Adrenal gland (tissue), 12 donors: ENCODE measurements around the gene DRC7. TPM values are rescaled to one million over a fixed set of nuclear protein-coding genes. Genes with fewer than 3 reads are reported as not detected.

Source experiments
- DNase-seq, 7 donors: peaks; one replicate each; pipeline ENCODE4 v3.0.0-alpha.2; 2019 to 2020
- H3K27ac ChIP-seq, 5 donors: fragments of 200-600 bp; sonication (generic) in 4 of 5; 1 replicate in 3 of 5; 2 replicates in 2 of 5; pipeline versions ENCODE4 v1.5.1 to v1.8.0; 2016 to 2020; ENCODE audit warnings: mild to moderate bottlenecking in 1 of 5
- H3K27me3 ChIP-seq: fragments of 200-600 bp; 2 replicates; pipeline ENCODE4 v1.8.0; 2021
- H3K36me3 ChIP-seq, 2 donors: fragments of 200-600 bp; replicated peaks in 1 of 2; 1 replicate in 1 of 2; 2 replicates in 1 of 2; pipeline versions ENCODE4 v1.5.1 to v1.8.0; 2018 to 2022
- H3K4me1 ChIP-seq, 2 donors: fragments of 200-600 bp; replicated peaks in 1 of 2; 1 replicate in 1 of 2; 2 replicates in 1 of 2; pipeline versions ENCODE4 v1.5.1 to v1.8.0; 2018 to 2021
- H3K4me3 ChIP-seq, 4 donors: fragments of 200-600 bp; sonication (generic) in 3 of 4; one replicate each; pipeline ENCODE4 v1.5.1; 2016 to 2018
- H3K9me3 ChIP-seq, 3 donors: fragments of 200-600 bp; sonication (generic) in 1 of 3; replicated peaks in 1 of 3; 1 replicate in 2 of 3; 2 replicates in 1 of 3; pipeline versions ENCODE4 v1.5.1 to v1.8.0; 2016 to 2021
- POLR2A ChIP-seq, 2 donors: fragments of 450-650 bp; IDR thresholded peaks; one replicate each; pipeline ENCODE4 v1.6.1; 2017; ENCODE audit warnings: antibody characterized with exemption in 2 of 2, mild to moderate bottlenecking in 2 of 2, moderate library complexity in 1 of 2
- WGBS, 4 donors: extraction: QIAGEN DNeasy Blood & Tissue Kit in 2 of 4; methylation state at CpG; one replicate each; pipeline versions ENCODE4 v1.1.5 to v1.1.7; 2013 to 2017; 5-methylcytosine and 5-hydroxymethylcytosine counted together
- intact Hi-C, 2 donors: fragments of 100-400 bp; cut with DNase I; formaldehyde crosslinking; loops; one replicate each; pipeline versions ENCODE4 v1.14.1 to v1.15.0; 2022 to 2023
- polyA plus RNA-seq, 3 donors: library from polyadenylated mRNA; stranded (reverse); fragments of 200-250 nt in 2 of 3; fragments of 350-450 nt in 1 of 3; fragmentation: Illumina TruSeq in 1 of 3; extraction: RNeasy Lipid Tissue Mini Kit (QIAGEN cat#74804) in 1 of 3; gene quantifications; one replicate each; pipeline ENCODE4 v1.2.3, GENCODE V29; 2013 to 2014
- total RNA-seq, 9 donors: library from RNA; depleted of rRNA in 4 of 9; stranded (reverse); fragments of >200 nt in 4 of 9; fragments of 120-200 nt in 1 of 9; fragmentation: NEBNext Ultra II Directional in 1 of 9; extraction: Animal tissue kit (Norgen Biotek cat#: 25700) in 1 of 9; gene quantifications; one replicate each; pipeline versions ENCODE4 v1.1.0 to v1.2.4, GENCODE V29; 2013 to 2023
- TF ChIP-seq, protein P1 (sequence below), 6 experiments: fragments of 450-650 bp in 4 of 6; fragments of 200-600 bp in 2 of 6; sonication (generic) in 1 of 6; IDR thresholded peaks; 1 replicate in 5 of 6; 2 replicates in 1 of 6; pipeline versions ENCODE4 v1.5.1 to v1.8.0; 2016 to 2021; ENCODE audit warnings: antibody characterized with exemption in 6 of 6, mild to moderate bottlenecking in 2 of 6, moderate library complexity in 1 of 6
- donor health status: healthy with polysubstance abuse.
- donor health status: Bipolar disorder and iron deficiency.
- donor health status: DM: yes; HTN: yes; CAD: no.
- donor health status: DM: no; HTN: no; CAD: no.
- donor health status: DM: no; HTN: no; CAD: no.
- donor health status: DM: yes; HTN: yes; CAD: no.

Gene DRC7
- total and polyA plus RNA-seq, 12 donors, result 0.03 to 0.72 (median 0.33) TPM; not detected in 9

DNA sequence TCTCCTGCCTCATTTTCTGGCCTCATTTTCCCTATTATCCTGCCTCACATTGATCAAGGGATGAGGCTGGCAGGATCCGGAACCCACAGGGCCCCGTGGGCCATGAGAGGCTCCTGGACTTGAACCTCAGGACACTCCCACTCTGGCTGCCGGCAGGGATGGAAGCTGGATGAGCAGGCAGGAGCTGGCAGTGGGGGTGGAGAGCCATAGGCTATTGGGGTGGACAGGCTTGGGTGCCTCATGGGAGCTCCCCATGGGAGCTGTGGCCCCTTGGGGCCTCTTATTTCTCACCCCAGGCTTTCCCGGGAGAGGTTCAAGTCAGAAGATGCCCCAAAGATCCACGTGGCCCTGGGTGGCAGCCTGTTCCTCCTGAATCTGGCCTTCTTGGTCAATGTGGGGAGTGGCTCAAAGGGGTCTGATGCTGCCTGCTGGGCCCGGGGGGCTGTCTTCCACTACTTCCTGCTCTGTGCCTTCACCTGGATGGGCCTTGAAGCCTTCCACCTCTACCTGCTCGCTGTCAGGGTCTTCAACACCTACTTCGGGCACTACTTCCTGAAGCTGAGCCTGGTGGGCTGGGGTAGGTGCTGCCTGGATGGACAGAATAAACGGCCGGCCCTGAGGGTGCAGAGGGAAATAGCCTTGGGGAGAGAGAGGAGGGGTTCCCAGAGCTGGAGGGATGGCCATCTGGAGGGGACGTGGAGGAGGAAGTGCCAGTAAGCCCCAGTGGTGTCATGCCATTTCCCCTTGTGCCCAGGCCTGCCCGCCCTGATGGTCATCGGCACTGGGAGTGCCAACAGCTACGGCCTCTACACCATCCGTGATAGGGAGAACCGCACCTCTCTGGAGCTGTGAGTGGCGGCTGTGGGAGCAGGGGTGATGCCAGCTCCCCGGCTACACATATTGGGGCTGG, 10.7 kb upstream of the DRC7 start:
- WGBS, 4 donors, result 85 to 90% (median 86%) methylated on average over 16 to 18 of the region's 18 CpGs

DNA sequence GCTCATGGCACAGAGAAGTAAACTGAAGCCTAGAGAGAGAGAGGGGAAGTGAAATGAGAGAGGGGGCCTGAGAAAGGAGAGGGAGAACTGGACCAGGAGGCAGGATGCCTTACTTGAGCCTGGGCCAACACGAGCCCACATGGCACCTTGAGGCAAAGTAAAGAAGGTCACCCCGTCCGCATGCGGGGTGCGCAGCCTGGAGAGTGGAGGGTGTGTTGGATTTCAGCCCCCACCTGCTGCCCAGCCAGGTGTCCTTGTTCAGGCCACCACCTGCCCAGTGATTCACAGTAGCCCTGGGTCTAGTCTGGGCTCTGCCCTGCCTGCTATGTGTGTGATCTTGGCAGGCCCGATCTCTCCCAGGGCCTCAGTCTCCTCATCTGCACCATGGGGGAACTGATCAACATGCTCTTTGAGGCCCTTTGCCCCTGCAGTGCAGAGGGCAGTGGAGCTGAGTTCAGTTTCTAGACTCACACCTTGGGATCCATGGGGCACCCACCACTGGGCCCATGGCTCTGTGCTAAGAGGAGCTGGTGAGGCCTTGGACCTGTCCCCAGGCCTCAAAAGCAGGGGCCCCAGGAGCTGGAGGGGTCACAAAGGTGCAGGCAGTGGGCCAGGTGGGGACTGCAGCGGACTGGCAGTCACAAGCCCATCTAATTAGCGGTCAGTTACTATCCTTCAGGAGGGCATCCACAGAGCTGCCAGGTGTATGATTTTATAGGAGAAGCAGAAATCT, 9.8 kb upstream of the DRC7 start:
- Histone ChIP-seq H3K4me3 (no peak overlapping the region), H3K27ac (no peak overlapping the region), H3K36me3 (no peaks in the 10 kb centered on the region), H3K9me3 (no peaks in the 10 kb centered on the region), H3K4me1 (no peaks in the 10 kb centered on the region), H3K27me3 (peaks cover 5% of the 10 kb centered on the region)
- intact Hi-C loops, result no loop called here
- TF ChIP-seq, protein P1, sequence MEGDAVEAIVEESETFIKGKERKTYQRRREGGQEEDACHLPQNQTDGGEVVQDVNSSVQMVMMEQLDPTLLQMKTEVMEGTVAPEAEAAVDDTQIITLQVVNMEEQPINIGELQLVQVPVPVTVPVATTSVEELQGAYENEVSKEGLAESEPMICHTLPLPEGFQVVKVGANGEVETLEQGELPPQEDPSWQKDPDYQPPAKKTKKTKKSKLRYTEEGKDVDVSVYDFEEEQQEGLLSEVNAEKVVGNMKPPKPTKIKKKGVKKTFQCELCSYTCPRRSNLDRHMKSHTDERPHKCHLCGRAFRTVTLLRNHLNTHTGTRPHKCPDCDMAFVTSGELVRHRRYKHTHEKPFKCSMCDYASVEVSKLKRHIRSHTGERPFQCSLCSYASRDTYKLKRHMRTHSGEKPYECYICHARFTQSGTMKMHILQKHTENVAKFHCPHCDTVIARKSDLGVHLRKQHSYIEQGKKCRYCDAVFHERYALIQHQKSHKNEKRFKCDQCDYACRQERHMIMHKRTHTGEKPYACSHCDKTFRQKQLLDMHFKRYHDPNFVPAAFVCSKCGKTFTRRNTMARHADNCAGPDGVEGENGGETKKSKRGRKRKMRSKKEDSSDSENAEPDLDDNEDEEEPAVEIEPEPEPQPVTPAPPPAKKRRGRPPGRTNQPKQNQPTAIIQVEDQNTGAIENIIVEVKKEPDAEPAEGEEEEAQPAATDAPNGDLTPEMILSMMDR (IDR thresholded peaks at IDR 0.05), result no peak
- no peak for TF ChIP-seq POLR2A (IDR thresholded peaks at IDR 0.05)
- 94 to 99% (median 96%) methylated on average over 7 to 8 of the region's 8 CpGs for WGBS, 4 donors
- DNase-seq, result no peak

More for the DNA sequence above, 10.7 kb upstream of the DRC7 start:
- intact Hi-C loops, result no loop called here
- TF ChIP-seq, protein P1 (IDR thresholded peaks at IDR 0.05), result no peak
- TF ChIP-seq POLR2A (IDR thresholded peaks at IDR 0.05), result no peak
- no peaks in the 10 kb centered on the region for H3K9me3 ChIP-seq
- no peaks in the 10 kb centered on the region for H3K4me1 ChIP-seq
- H3K36me3 ChIP-seq, result no peaks in the 10 kb centered on the region
- no peak for DNase-seq
- no peak overlapping the region for H3K4me3 ChIP-seq
- H3K27me3 ChIP-seq, result peaks cover 3% of the 10 kb centered on the region
- H3K27ac ChIP-seq, result no peak overlapping the region

DNA sequence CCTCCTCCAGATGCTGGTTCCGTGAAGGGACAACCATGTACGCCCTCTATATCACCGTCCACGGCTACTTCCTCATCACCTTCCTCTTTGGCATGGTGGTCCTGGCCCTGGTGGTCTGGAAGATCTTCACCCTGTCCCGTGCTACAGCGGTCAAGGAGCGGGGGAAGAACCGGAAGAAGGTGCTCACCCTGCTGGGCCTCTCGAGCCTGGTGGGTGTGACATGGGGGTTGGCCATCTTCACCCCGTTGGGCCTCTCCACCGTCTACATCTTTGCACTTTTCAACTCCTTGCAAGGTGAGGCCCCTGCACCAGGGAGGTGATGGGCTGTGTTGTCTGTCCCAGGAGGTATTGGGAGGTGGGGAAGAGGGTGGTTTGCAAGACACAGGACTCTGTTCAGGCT, 9.0 kb upstream of the DRC7 start:
- intact Hi-C loops, result no loop called here
- Histone ChIP-seq H3K27ac (no peak overlapping the region), H3K4me3 (no peak overlapping the region), H3K4me1 (no peaks in the 10 kb centered on the region), H3K36me3 (no peaks in the 10 kb centered on the region), H3K27me3 (peaks cover 11% of the 10 kb centered on the region), H3K9me3 (no peaks in the 10 kb centered on the region)
- 87 to 94% (median 88%) methylated on average over 11 of the region's 11 CpGs for WGBS, 4 donors
- TF ChIP-seq, protein P1 (IDR thresholded peaks at IDR 0.05), result no peak
- no peak for TF ChIP-seq POLR2A (IDR thresholded peaks at IDR 0.05)
- no peak for DNase-seq

DNA sequence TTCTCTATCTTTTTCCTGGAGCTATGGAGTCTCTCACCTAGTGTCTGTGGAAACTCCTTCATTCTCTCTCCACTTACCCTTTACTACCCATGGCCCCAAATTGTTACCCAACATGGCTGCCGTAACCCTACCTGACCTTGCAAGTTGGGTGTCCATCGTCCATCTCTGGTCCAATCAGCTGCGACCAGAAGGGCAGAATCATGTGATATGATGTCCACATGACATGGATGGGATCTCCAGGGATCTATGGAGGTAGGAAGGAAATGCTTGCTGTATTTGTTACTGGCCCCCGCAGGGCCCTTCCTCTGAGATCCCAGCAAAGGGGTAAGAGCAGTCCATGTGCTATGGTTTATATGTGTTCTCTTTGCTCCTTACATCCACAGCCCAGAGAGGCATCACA, 8.0 kb upstream of the DRC7 start:
- 42 to 88% (median 68%) methylated on average over 4 of the region's 4 CpGs for WGBS, 4 donors
- H3K36me3 ChIP-seq, result no peaks in the 10 kb centered on the region
- H3K9me3 ChIP-seq, result no peaks in the 10 kb centered on the region
- TF ChIP-seq, protein P1 (IDR thresholded peaks at IDR 0.05), result no peak
- no peak for TF ChIP-seq POLR2A (IDR thresholded peaks at IDR 0.05)
- H3K4me1 ChIP-seq, result no peaks in the 10 kb centered on the region
- intact Hi-C loops, result no loop called here
- H3K4me3 ChIP-seq, result no peak overlapping the region
- DNase-seq, result no peak
- H3K27me3 ChIP-seq, result peaks cover 12% of the 10 kb centered on the region
- no peak overlapping the region for H3K27ac ChIP-seq
